Kidney epithelial cell (primary cell): Measurements from ENCODE around the gene INPP5E. TPM values are rescaled to one million over a fixed set of nuclear protein-coding genes. Genes with fewer than 3 reads are reported as not detected.

Experiments
- DNase-seq: peaks from one replicate; pipeline ENCODE4 v3.0.0-alpha.2; 2010; ENCODE audit warnings: low read depth
- H3K27me3 ChIP-seq: 2 replicates; pipeline ENCODE4 v1.6.0; 2011; ENCODE audit warnings: low read length; ENCODE audit not compliant: control insufficient read depth, insufficient read depth
- H3K36me3 ChIP-seq: 2 replicates; pipeline ENCODE4 v1.5.1; 2011; ENCODE audit warnings: low read length; ENCODE audit not compliant: control insufficient read depth, insufficient read depth
- H3K4me3 ChIP-seq: 2 replicates; pipeline ENCODE4 v1.5.1; 2011; ENCODE audit warnings: low read depth, mild to moderate bottlenecking, control low read depth, low read length
- total RNA-seq: library from RNA; depleted of rRNA; stranded (reverse); fragments of >200 nt; gene quantifications from 2 replicates; pipeline ENCODE4 v1.2.3, GENCODE V29; 2015
- TF ChIP-seq, protein P1 (sequence below): IDR thresholded peaks from 2 replicates; pipeline ENCODE4 v1.5.1; 2011; ENCODE audit warnings: mild to moderate bottlenecking, moderate library complexity, low read length, control low read depth, inconsistent platforms; ENCODE audit not compliant: insufficient read depth, poor library complexity, severe bottlenecking

The INPP5E gene
- total RNA-seq, 1 donor from 2014 or later = 14.5 TPM

DNA sequence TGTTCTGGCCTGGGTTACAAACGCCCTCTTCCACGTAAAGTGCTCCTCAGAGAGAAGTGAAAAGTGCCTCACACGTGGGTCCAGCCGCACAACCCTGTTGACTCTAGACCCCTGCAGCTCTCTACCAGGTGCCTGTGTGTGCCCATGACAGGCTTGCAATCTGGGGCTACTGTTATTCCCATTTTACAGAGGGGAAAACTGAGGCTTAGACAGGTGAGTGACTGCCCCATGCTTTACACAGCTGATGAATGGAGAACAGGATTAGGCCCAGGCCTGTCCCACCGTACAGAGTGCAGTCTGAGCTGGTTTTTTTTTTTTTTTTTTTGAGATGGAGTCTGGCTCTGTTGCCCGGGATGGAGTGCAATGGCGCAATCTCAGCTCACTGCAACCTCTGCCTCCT is 6.2 kb upstream of the INPP5E start:
- peaks cover 5% of the 10 kb centered on the region for H3K36me3 ChIP-seq
- TF ChIP-seq, protein P1, sequence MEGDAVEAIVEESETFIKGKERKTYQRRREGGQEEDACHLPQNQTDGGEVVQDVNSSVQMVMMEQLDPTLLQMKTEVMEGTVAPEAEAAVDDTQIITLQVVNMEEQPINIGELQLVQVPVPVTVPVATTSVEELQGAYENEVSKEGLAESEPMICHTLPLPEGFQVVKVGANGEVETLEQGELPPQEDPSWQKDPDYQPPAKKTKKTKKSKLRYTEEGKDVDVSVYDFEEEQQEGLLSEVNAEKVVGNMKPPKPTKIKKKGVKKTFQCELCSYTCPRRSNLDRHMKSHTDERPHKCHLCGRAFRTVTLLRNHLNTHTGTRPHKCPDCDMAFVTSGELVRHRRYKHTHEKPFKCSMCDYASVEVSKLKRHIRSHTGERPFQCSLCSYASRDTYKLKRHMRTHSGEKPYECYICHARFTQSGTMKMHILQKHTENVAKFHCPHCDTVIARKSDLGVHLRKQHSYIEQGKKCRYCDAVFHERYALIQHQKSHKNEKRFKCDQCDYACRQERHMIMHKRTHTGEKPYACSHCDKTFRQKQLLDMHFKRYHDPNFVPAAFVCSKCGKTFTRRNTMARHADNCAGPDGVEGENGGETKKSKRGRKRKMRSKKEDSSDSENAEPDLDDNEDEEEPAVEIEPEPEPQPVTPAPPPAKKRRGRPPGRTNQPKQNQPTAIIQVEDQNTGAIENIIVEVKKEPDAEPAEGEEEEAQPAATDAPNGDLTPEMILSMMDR = no peak
- H3K27me3 ChIP-seq = no peaks in the 10 kb centered on the region
- DNase-seq = no peak
- no peak overlapping the region for H3K4me3 ChIP-seq

DNA sequence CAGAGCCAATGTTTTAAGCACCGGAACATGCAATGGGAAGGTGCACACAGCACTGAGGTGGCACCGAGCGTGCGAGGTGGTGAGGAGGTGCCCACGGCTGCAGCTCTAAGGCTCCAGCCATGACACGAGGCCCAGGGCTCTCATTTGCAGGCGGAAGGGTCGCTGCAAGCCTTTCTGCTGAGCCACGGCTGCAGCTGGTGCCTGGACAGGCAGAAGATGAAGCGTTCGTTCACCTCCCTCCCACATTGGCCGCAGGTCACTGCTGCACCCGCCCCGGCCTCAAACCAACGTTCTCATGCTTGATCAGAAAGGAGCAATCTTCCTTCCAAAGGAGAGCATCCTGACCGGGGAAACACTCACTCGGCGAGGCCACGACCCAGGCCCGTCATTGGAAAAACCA is 4.5 kb upstream of the INPP5E start:
- Histone ChIP-seq H3K27me3 (no peaks in the 10 kb centered on the region), H3K4me3 (no peak overlapping the region), H3K36me3 (peaks cover 7% of the 10 kb centered on the region)
- DNase-seq = no peak
- TF ChIP-seq, protein P1 = no peak

DNA sequence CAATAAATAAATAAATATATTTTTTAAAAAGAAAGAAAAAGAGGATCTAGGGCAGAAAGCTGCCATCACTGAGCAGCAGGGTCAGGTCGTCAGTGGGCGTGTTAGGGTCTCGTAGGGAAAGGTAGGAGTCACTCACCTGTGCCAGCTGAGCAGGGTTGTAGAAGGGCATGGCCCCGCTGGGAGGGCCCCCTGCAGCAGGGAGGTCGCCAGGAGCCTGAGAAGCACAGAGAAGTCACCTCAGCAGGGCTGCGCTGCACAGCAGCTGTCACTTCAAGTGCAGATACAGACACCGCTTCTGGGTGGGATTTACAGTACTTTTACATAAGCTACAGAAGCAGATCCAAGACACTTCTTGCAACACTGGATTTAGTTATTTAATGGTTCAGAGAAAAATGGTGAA is 4.0 kb upstream of the INPP5E start:
- no peaks in the 10 kb centered on the region for H3K27me3 ChIP-seq
- TF ChIP-seq, protein P1 = no peak
- H3K4me3 ChIP-seq = no peak overlapping the region
- no peak for DNase-seq
- H3K36me3 ChIP-seq = peaks cover 7% of the 10 kb centered on the region

DNA sequence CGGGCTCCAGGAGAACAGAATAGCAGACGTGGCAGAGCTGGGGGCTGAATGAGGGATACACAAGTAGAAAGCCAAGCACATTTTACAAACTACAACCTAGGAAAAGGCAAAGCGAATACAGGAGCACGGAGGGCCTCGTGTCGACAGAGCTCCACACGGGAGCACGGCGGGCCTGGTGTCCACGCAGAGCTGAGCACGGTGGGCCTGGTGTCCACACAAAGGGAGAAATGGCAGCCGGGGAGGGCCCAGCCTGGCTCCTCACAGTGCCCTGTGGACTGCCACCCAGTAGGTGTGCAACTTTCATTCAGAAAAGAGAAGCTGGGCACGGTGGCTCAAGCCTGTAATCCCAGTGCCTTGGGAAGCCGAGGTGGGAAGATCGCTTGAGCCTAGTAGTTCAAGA is 3.4 kb upstream of the INPP5E start:
- TF ChIP-seq, protein P1 = no peak
- Histone ChIP-seq H3K4me3 (no peak overlapping the region), H3K27me3 (no peaks in the 10 kb centered on the region), H3K36me3 (peaks cover 7% of the 10 kb centered on the region)
- DNase-seq = no peak

DNA sequence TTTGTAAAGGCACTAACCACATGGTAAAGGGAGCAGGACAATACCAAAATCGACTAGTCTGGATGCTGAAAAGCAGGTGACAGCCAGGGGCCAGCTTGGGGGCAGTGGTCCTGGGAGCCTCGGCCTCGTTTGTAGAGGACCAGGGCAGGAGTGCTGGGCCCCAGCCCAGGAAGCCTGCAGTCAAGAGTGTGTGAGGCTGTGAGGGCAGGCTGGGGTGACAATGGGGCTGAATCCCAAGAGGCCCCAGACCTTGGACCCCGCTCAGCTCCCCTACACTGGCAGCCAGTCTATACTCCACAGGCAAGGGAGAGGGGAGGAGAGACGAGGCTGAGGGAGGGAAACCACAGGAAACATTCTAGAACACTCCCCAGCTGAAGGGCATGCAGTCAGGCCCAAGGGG is 2.6 kb upstream of the INPP5E start:
- TF ChIP-seq, protein P1 = no peak
- Histone ChIP-seq H3K4me3 (no peak overlapping the region), H3K36me3 (peaks cover 6% of the 10 kb centered on the region), H3K27me3 (no peaks in the 10 kb centered on the region)
- DNase-seq = no peak

DNA sequence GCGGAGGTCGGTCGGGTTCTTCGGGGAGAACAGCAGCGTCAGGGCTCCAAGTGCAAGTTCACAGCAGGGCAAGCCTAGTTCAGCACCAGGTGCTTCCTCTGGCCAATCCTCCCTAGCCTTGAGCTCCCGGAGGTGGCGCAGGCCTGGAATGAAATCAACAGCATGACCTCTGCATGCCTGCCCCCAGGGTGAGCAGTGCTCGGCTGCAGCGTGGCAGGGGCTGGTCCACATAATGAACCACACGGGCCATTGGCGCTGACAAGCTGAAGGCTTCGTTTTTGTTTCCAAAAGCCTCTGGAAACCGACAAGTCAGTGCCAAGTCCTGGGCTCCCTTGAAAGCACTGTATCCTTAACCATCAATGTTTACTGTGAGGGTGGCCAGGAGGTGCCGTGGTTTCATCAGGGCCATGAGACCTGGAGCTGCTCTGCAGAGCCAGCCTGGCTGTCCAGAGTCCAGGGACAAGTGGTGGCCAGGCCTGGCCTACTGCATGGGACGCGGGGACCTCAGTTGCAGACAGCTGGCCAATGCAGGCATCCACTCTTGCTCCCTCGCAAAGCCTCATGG is 2.1 kb upstream of the INPP5E start:
- no peak overlapping the region for H3K4me3 ChIP-seq
- TF ChIP-seq, protein P1 = no peak
- DNase-seq = no peak
- H3K27me3 ChIP-seq = no peaks in the 10 kb centered on the region
- H3K36me3 ChIP-seq = peaks cover 6% of the 10 kb centered on the region
